Fibroblast of skin of scalp (primary cell): Measurements from ENCODE around the gene SACS.

ENCODE experiments used
- DNase-seq: peaks from one replicate; pipeline ENCODE4 v3.0.0-alpha.2; 2013

Gene SACS

DNA sequence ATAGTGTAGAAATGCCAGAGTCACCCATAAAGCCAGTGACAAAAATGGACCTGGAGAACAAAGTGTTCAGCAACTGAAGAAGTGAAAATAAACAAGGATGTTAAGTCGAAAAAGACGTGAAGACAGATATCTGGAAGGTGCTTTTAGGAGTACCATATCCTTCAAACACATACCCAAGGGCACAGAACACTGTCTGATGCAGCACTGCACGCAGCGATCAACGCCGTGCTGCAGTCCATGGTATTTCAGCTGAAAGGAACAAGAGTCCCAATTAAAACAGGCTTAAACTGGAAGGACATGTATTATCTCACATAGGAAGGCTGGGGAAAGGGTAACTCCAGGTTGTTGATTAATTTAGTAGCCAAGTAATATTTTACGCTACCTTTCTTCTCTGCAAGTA lies 144.5 kb downstream of the SACS start:
- no peak for DNase-seq

DNA sequence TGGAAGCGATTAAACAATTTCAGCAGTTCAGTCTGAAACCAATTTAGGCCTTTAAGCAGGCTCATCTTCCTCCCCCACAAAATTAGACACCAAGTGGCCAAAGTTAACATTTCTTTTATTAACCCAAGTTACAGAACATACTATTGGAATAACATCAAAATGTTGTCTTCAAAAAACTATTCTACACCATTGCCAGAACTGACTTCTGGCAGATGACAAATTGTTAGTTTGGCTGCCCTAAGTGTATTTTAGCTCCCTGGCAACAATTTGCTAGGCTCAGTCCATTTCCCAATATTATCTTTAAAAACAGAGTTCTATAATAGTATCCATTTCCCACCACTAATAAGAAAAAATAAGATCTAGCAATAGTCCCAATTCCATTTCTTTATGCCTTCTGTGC lies 144.9 kb downstream of the SACS start:
- peak; percentile 12 for DNase-seq

DNA sequence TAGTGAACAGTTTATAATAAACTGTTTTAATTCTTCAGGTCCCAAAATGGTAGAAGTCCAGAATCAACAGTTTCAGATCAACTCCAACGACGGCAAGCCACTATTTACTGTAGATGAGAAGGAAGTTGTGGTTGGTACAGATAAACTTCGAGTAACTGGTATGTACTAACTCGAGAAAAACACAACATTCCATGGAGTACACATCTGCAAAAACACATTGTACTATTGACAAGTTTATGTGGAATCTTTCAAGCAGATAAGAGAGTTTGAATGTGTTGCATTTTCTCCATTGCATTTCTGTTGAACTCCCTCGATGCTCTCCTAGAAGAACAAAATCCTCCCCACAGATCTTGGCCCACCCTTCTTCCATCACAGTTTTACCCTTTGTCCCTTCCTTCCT lies 154.2 kb downstream of the SACS start:
- DNase-seq, result no peak
